ENCODE measurements around the gene CASTOR1.

CASTOR1 gene

GRCh38 chr22:30282616-30283046, 6.7 kb downstream of the CASTOR1 start:
- H3K4me2 ChIP-seq (ENCODE audit: low read length), result no peak overlapping the region
- peaks cover 8% of the 10 kb centered on the region; the same call in 1 of the 2 replicates for H3K4me1 ChIP-seq (ENCODE audit: low read length)
- H3K27me3 ChIP-seq (ENCODE audit: low read depth, low read length), result peaks cover 17% of the 10 kb centered on the region
- no peak overlapping the region for H2AFZ ChIP-seq (ENCODE audit: low read depth, low read length)
- H3K27ac ChIP-seq (ENCODE audit: low read length), result no peak overlapping the region
- H3K9me3 ChIP-seq (ENCODE audit: insufficient read depth, low read length), result no peaks in the 10 kb centered on the region
- no peak overlapping the region for H3K4me3 ChIP-seq (ENCODE audit: low read length)
- no peaks in the 10 kb centered on the region for H3K36me3 ChIP-seq (replicated peaks; ENCODE audit: low read depth, low read length)
- no peaks in the 10 kb centered on the region for H4K20me1 ChIP-seq (ENCODE audit: insufficient read depth, low read length)
- TF ChIP-seq EZH2phosphoT487 (IDR thresholded peaks at IDR 0.05; ENCODE audit: low read depth) (no peak), CTCF (IDR thresholded peaks at IDR 0.05; ENCODE audit: low read depth, low read length) (no peak)
- H3K9ac ChIP-seq (ENCODE audit: low read length), result no peak overlapping the region
- no peaks in the 10 kb centered on the region for H3K79me2 ChIP-seq (ENCODE audit: low read length)

GRCh38 chr22:30280505-30280904, 8.8 kb downstream of the CASTOR1 start:
- H3K4me1 ChIP-seq (ENCODE audit: low read length), result peaks cover 6% of the 10 kb centered on the region; the same call in 1 of the 2 replicates
- H3K79me2 ChIP-seq (ENCODE audit: low read length), result no peaks in the 10 kb centered on the region
- TF ChIP-seq EZH2phosphoT487 (IDR thresholded peaks at IDR 0.05; ENCODE audit: low read depth) (no peak), CTCF (IDR thresholded peaks at IDR 0.05; ENCODE audit: low read depth, low read length) (no peak)
- no peak overlapping the region for H3K4me3 ChIP-seq (ENCODE audit: low read length)
- H4K20me1 ChIP-seq (ENCODE audit: insufficient read depth, low read length), result no peaks in the 10 kb centered on the region
- no peaks in the 10 kb centered on the region for H3K9me3 ChIP-seq (ENCODE audit: insufficient read depth, low read length)
- no peaks in the 10 kb centered on the region for H3K36me3 ChIP-seq (replicated peaks; ENCODE audit: low read depth, low read length)
- no peak overlapping the region for H3K4me2 ChIP-seq (ENCODE audit: low read length)
- H2AFZ ChIP-seq (ENCODE audit: low read depth, low read length), result no peak overlapping the region
- H3K9ac ChIP-seq (ENCODE audit: low read length), result no peak overlapping the region
- H3K27me3 ChIP-seq (ENCODE audit: low read depth, low read length), result peaks cover 24% of the 10 kb centered on the region
- H3K27ac ChIP-seq (ENCODE audit: low read length), result no peak overlapping the region

GRCh38 chr22:30279932-30280331, 9.4 kb downstream of the CASTOR1 start:
- Histone ChIP-seq H4K20me1 (ENCODE audit: insufficient read depth, low read length) (no peaks in the 10 kb centered on the region), H3K4me2 (ENCODE audit: low read length) (no peak overlapping the region), H3K9ac (ENCODE audit: low read length) (no peak overlapping the region)

More at GRCh38 chr22:30279932-30280331, 9.4 kb downstream of the CASTOR1 start:
- Histone ChIP-seq H3K27me3 (ENCODE audit: low read depth, low read length) (peaks cover 28% of the 10 kb centered on the region), H3K4me1 (ENCODE audit: low read length) (peaks cover 7% of the 10 kb centered on the region; the same call in 1 of the 2 replicates), H3K79me2 (ENCODE audit: low read length) (no peaks in the 10 kb centered on the region), H2AFZ (ENCODE audit: low read depth, low read length) (no peak overlapping the region), H3K36me3 (replicated peaks; ENCODE audit: low read depth, low read length) (no peaks in the 10 kb centered on the region), H3K4me3 (ENCODE audit: low read length) (no peak overlapping the region), H3K9me3 (ENCODE audit: insufficient read depth, low read length) (no peaks in the 10 kb centered on the region), H3K27ac (ENCODE audit: low read length) (no peak overlapping the region)
- TF ChIP-seq CTCF (IDR thresholded peaks at IDR 0.05; ENCODE audit: low read depth, low read length) (no peak), EZH2phosphoT487 (IDR thresholded peaks at IDR 0.05; ENCODE audit: low read depth) (no peak)
